H9 (cell line): Measurements from ENCODE around the gene FHIT. TPM values are rescaled to one million over a fixed set of nuclear protein-coding genes. Genes with fewer than 3 reads are reported as not detected.

Source experiments
- DNase-seq: peaks from one replicate; pipeline ENCODE4 v3.0.0-alpha.2; 2017
- H2AFZ ChIP-seq: one replicate; pipeline ENCODE4 v1.6.1; 2013; ENCODE audit warnings: mild to moderate bottlenecking, low read length, control low read depth, moderate library complexity
- H2AK5ac ChIP-seq: 2 replicates; pipeline ENCODE4 v1.6.1; 2013; ENCODE audit warnings: low read length, control low read depth, mixed read lengths; ENCODE audit not compliant: insufficient read length
- H2BK120ac ChIP-seq: one replicate; pipeline ENCODE4 v1.6.1; 2013; ENCODE audit warnings: low read depth, mild to moderate bottlenecking, low read length, control low read depth, inconsistent platforms; ENCODE audit not compliant: poor library complexity, severe bottlenecking
- H2BK12ac ChIP-seq: 2 replicates; pipeline ENCODE4 v1.6.1; 2013; ENCODE audit warnings: low read length, control low read depth, mixed read lengths, low read depth; ENCODE audit not compliant: insufficient read length
- H2BK15ac ChIP-seq: 2 replicates; pipeline ENCODE4 v1.6.1; 2013; ENCODE audit warnings: low read depth, low read length, control low read depth
- H2BK20ac ChIP-seq: one replicate; pipeline ENCODE4 v1.6.1; 2013; ENCODE audit warnings: low read depth, mild to moderate bottlenecking, low read length, control low read depth, inconsistent platforms; ENCODE audit not compliant: poor library complexity, severe bottlenecking
- H2BK5ac ChIP-seq: 2 replicates; pipeline ENCODE4 v1.6.1; 2013; ENCODE audit warnings: low read length, control low read depth, mixed read lengths; ENCODE audit not compliant: insufficient read length
- H3K14ac ChIP-seq: 2 replicates; pipeline ENCODE4 v1.6.1; 2013; ENCODE audit warnings: low read length, control low read depth; ENCODE audit not compliant: insufficient read depth
- H3K18ac ChIP-seq: 2 replicates; pipeline ENCODE4 v1.6.1; 2013; ENCODE audit warnings: low read depth, mild to moderate bottlenecking, mixed read lengths, low read length, control low read depth; ENCODE audit not compliant: insufficient read length
- H3K23ac ChIP-seq: 2 replicates; pipeline ENCODE4 v1.6.1; 2013; ENCODE audit warnings: low read length, control low read depth, mixed read lengths, low read depth; ENCODE audit not compliant: insufficient read length
- H3K23me2 ChIP-seq: 2 replicates; pipeline ENCODE4 v1.6.1; 2013; ENCODE audit warnings: low read depth, mild to moderate bottlenecking, mixed read lengths, low read length, control low read depth; ENCODE audit not compliant: insufficient read length, poor library complexity, severe bottlenecking
- H3K27ac ChIP-seq: 2 replicates; pipeline ENCODE4 v1.5.1; 2013; ENCODE audit warnings: low read length, control low read depth, mixed read lengths, low read depth; ENCODE audit not compliant: insufficient read length
- H3K27me3 ChIP-seq: 2 replicates; pipeline ENCODE4 v1.6.1; 2013; ENCODE audit warnings: low read length, control low read depth, inconsistent platforms; ENCODE audit not compliant: insufficient read depth
- H3K4ac ChIP-seq: 2 replicates; pipeline ENCODE4 v1.6.1; 2013; ENCODE audit warnings: low read depth, mild to moderate bottlenecking, control low read depth, inconsistent platforms, low read length, moderate library complexity
- H3K4me1 ChIP-seq: 2 replicates; pipeline ENCODE4 v1.6.1; 2013; ENCODE audit warnings: low read length, control low read depth, inconsistent platforms; ENCODE audit not compliant: insufficient read depth
- H3K4me2 ChIP-seq: 2 replicates; pipeline ENCODE4 v1.6.1; 2013; ENCODE audit warnings: low read length, control low read depth, mixed read lengths; ENCODE audit not compliant: insufficient read length, insufficient read depth
- H3K56ac ChIP-seq: 2 replicates; pipeline ENCODE4 v1.6.1; 2013; ENCODE audit warnings: low read depth, mild to moderate bottlenecking, mixed read lengths, low read length, control low read depth; ENCODE audit not compliant: insufficient read length
- H3K79me1 ChIP-seq: 2 replicates; pipeline ENCODE4 v1.6.1; 2013; ENCODE audit warnings: low read depth, mild to moderate bottlenecking, moderate library complexity, low read length, control low read depth, inconsistent platforms; ENCODE audit not compliant: insufficient read depth, poor library complexity, severe bottlenecking
- H3K79me2 ChIP-seq: 2 replicates; pipeline ENCODE4 v1.6.1; 2013; ENCODE audit warnings: low read length, control low read depth, inconsistent platforms; ENCODE audit not compliant: insufficient read depth
- H3K9ac ChIP-seq: 2 replicates; pipeline ENCODE4 v1.6.1; 2013; ENCODE audit warnings: low read length, control low read depth, mixed read lengths; ENCODE audit not compliant: insufficient read length; ENCODE audit errors: extremely low read depth
- H3K9me3 ChIP-seq: one replicate; pipeline ENCODE4 v1.6.1; 2013; ENCODE audit warnings: low read depth, low read length, inconsistent platforms; ENCODE audit not compliant: control insufficient read depth
- H3T11ph ChIP-seq: one replicate; pipeline ENCODE4 v1.6.1; 2013; ENCODE audit warnings: mild to moderate bottlenecking, low read length, control low read depth, inconsistent platforms
- H4K20me1 ChIP-seq: one replicate; pipeline ENCODE4 v1.6.1; 2013; ENCODE audit not compliant: control insufficient read depth, insufficient read length, insufficient read depth
- H4K5ac ChIP-seq: 2 replicates; pipeline ENCODE4 v1.6.1; 2013; ENCODE audit warnings: low read depth, mild to moderate bottlenecking, mixed read lengths, low read length, control low read depth; ENCODE audit not compliant: insufficient read length
- H4K8ac ChIP-seq: replicated peaks from 2 replicates; pipeline ENCODE4 v1.6.1; 2013; ENCODE audit warnings: low read length, control low read depth, mixed read lengths, low read depth; ENCODE audit not compliant: insufficient read length
- H4K91ac ChIP-seq: 2 replicates; pipeline ENCODE4 v1.6.1; 2013; ENCODE audit warnings: low read depth, mild to moderate bottlenecking, moderate library complexity, mixed read lengths, low read length, control low read depth; ENCODE audit not compliant: insufficient read length
- H3K27ac Mint-ChIP-seq, 3 experiments: 2 replicates in 2 of 3; 3 replicates in 1 of 3; pipeline ENCODE4 v1.8.0; 2020 to 2021; ENCODE audit warnings: mixed read lengths in 3 of 3, mild to moderate bottlenecking in 1 of 3, moderate library complexity in 1 of 3
- H3K27me3 Mint-ChIP-seq: 2 replicates; pipeline ENCODE4 v1.8.0; 2021; ENCODE audit warnings: low read depth, mild to moderate bottlenecking, moderate library complexity, mixed read lengths
- H3K36me3 Mint-ChIP-seq, 3 experiments: 2 replicates in 2 of 3; 3 replicates in 1 of 3; pipeline ENCODE4 v1.8.0; 2020 to 2021; ENCODE audit warnings: low read depth in 3 of 3, mixed read lengths in 3 of 3; ENCODE audit not compliant: insufficient read depth in 1 of 3
- H3K4me1 Mint-ChIP-seq, 2 experiments: 2 replicates each; pipeline ENCODE4 v1.8.0; 2020; ENCODE audit warnings: mixed read lengths in 2 of 2
- H3K4me3 Mint-ChIP-seq, 2 experiments: 2 replicates in 1 of 2; 3 replicates in 1 of 2; pipeline ENCODE4 v1.8.0; 2020 to 2021; ENCODE audit warnings: mild to moderate bottlenecking in 2 of 2, mixed read lengths in 2 of 2, moderate library complexity in 1 of 2
- H3K9me3 Mint-ChIP-seq, 2 experiments: 2 replicates in 1 of 2; 3 replicates in 1 of 2; pipeline ENCODE4 v1.8.0; 2020; ENCODE audit warnings: mild to moderate bottlenecking in 2 of 2, mixed read lengths in 2 of 2, moderate library complexity in 1 of 2
- WGBS: extraction: QIAGEN DNeasy Blood & Tissue Kit; methylation state at CpG from one replicate; pipeline ENCODE4 v1.1.7; 2013; ENCODE audit warnings: missing lambda C conversion rate, low lambda C conversion rate, mixed read lengths; ENCODE audit not compliant: insufficient read length; ENCODE audit errors: extremely low coverage; 5-methylcytosine and 5-hydroxymethylcytosine counted together
- total RNA-seq: library from RNA; stranded (reverse); gene quantifications from 2 replicates; pipeline ENCODE4 v1.2.1, GENCODE V29; 2021
- TF ChIP-seq, protein P1 (sequence below): fragments of 200-600 bp; sonication (generic); conservative IDR thresholded peaks from 3 replicates; pipeline ENCODE4 v1.8.0; 2021; ENCODE audit warnings: antibody characterized with exemption, mild to moderate bottlenecking

FHIT gene
- total RNA-seq, 1 experiment from 2014 or later, result 3.0 TPM

DNA sequence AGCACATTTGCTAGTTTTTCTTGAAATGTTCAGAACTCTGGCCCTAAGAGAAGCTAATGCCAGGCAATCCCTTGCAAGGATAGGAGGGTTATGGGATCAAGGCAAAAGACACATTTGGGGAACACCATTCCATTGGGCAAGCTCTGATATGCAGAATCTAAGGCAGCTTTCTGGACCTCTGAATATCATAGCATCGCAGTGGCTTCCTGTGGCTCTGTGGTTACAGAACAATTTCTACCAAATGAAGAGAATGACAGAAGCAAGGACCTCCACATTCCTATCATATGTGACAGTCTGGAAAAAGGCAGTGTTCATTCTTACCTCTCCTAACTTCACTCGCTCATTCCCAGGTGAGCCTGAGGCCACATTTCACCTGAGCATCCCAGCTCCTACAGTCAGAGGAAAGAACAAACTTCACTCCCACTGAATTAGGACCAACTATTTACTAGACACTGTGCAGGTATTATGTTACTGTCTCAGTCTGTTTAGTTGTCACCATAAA, 1365.3 kb downstream of the FHIT start:
- Histone ChIP-seq H3K14ac (no peak overlapping the region), H3K9ac (no peak overlapping the region), H4K91ac (no peak overlapping the region), H2BK120ac (no peak overlapping the region), H3K9me3 (no peaks in the 10 kb centered on the region), H3K23me2 (no peaks in the 10 kb centered on the region), H3K27me3 (no peaks in the 10 kb centered on the region), H3K23ac (no peak overlapping the region), H3K18ac (no peak overlapping the region), H3K79me2 (no peaks in the 10 kb centered on the region), H4K20me1 (no peaks in the 10 kb centered on the region), H4K8ac (no peak overlapping the region), H3K4me2 (no peak overlapping the region), H3K4me1 (no peaks in the 10 kb centered on the region), H2AK5ac (no peak overlapping the region), H3K27ac (no peak overlapping the region), H3K4ac (no peak overlapping the region), H2BK5ac (no peak overlapping the region), H3T11ph (no peak overlapping the region), H3K79me1 (no peaks in the 10 kb centered on the region), H2AFZ (no peak overlapping the region), H2BK12ac (no peak overlapping the region), H3K56ac (no peak overlapping the region), H2BK20ac (no peak overlapping the region), H4K5ac (no peak overlapping the region), H2BK15ac (no peak overlapping the region)
- TF ChIP-seq, protein P1, sequence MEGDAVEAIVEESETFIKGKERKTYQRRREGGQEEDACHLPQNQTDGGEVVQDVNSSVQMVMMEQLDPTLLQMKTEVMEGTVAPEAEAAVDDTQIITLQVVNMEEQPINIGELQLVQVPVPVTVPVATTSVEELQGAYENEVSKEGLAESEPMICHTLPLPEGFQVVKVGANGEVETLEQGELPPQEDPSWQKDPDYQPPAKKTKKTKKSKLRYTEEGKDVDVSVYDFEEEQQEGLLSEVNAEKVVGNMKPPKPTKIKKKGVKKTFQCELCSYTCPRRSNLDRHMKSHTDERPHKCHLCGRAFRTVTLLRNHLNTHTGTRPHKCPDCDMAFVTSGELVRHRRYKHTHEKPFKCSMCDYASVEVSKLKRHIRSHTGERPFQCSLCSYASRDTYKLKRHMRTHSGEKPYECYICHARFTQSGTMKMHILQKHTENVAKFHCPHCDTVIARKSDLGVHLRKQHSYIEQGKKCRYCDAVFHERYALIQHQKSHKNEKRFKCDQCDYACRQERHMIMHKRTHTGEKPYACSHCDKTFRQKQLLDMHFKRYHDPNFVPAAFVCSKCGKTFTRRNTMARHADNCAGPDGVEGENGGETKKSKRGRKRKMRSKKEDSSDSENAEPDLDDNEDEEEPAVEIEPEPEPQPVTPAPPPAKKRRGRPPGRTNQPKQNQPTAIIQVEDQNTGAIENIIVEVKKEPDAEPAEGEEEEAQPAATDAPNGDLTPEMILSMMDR, result no peak
- H3K36me3 Mint-ChIP-seq, result no peaks in the 10 kb centered on the region
- DNase-seq, result no peak
- H3K27me3 Mint-ChIP-seq, result no peaks in the 10 kb centered on the region
- H3K27ac Mint-ChIP-seq, result peak overlapping the region in 1 of 3 experiments; percentile 72; a peak in 1 of 7 replicates
- no CpG with 5 or more reads among the region's 2 CpGs for WGBS
- H3K4me1 Mint-ChIP-seq, result peaks cover 0 to 5% of the 10 kb centered on the region in 2 experiments; a peak in 3 of 4 replicates
- no peak overlapping the region for H3K4me3 Mint-ChIP-seq
- no peaks in the 10 kb centered on the region for H3K9me3 Mint-ChIP-seq
